ENCODE data around the gene RNF182.
"Not testable (repeated sequence)": the region's sequence is repeated elsewhere in the genome, so short reads cannot be mapped to it uniquely, and the experiment has no call there.

The RNF182 gene

GRCh38 chr6:13932785-13933184, 8.0 kb downstream of the RNF182 start:
- peaks cover 15% of the 10 kb centered on the region for H3K27me3 ChIP-seq (ENCODE audit: control insufficient read depth, low read length)
- H3K27ac ChIP-seq (ENCODE audit: low read depth, low read length): no peak overlapping the region
- no peak for TF ChIP-seq EZH2phosphoT487 (IDR thresholded peaks at IDR 0.05; ENCODE audit: borderline replicate concordance, low read length)
- TF ChIP-seq CTCF (IDR thresholded peaks at IDR 0.05; ENCODE audit: low read depth, low read length, poor library complexity, severe bottlenecking): no peak
- no peak overlapping the region for H3K4me2 ChIP-seq (ENCODE audit: low read length)
- H3K9me2 ChIP-seq (replicated peaks; ENCODE audit: control insufficient read depth, low read length): no peaks in the 10 kb centered on the region
- no peaks in the 10 kb centered on the region for H4K20me1 ChIP-seq (ENCODE audit: control insufficient read depth, insufficient read depth, low read depth, low read length)
- no peaks in the 10 kb centered on the region for H3K9me3 ChIP-seq (ENCODE audit: control insufficient read depth, insufficient read depth, low read length)
- no peaks in the 10 kb centered on the region for H3K4me1 ChIP-seq (ENCODE audit: control insufficient read depth, low read length)
- no peaks in the 10 kb centered on the region for H3K79me2 ChIP-seq (ENCODE audit: control insufficient read depth, low read length)
- no peak overlapping the region for H3K4me3 ChIP-seq (ENCODE audit: low read length)
- H3F3A ChIP-seq (ENCODE audit: control insufficient read depth, insufficient read depth): no peaks in the 10 kb centered on the region
- no peaks in the 10 kb centered on the region for H3K36me3 ChIP-seq (ENCODE audit: control insufficient read depth, low read length)

- no peak overlapping the region for H3K27ac ChIP-seq (ENCODE audit: low read depth, low read length)
Measured at GRCh38 chr6:13934721-13935120, 10.0 kb downstream of the RNF182 start.

GRCh38 chr6:13935190-13935880, 10.6 kb downstream of the RNF182 start:
- Histone ChIP-seq H3K4me1 (ENCODE audit: control insufficient read depth, low read length) (no peaks in the 10 kb centered on the region), H3K4me2 (ENCODE audit: low read length) (no peak overlapping the region), H3F3A (ENCODE audit: control insufficient read depth, insufficient read depth) (no peaks in the 10 kb centered on the region), H3K27ac (ENCODE audit: low read depth, low read length) (no peak overlapping the region), H3K36me3 (ENCODE audit: control insufficient read depth, low read length) (no peaks in the 10 kb centered on the region), H3K27me3 (ENCODE audit: control insufficient read depth, low read length) (peaks cover 5% of the 10 kb centered on the region), H3K9me3 (ENCODE audit: control insufficient read depth, insufficient read depth, low read length) (no peaks in the 10 kb centered on the region), H3K9me2 (replicated peaks; ENCODE audit: control insufficient read depth, low read length) (no peaks in the 10 kb centered on the region), H3K79me2 (ENCODE audit: control insufficient read depth, low read length) (no peaks in the 10 kb centered on the region), H3K4me3 (ENCODE audit: low read length) (no peak overlapping the region), H4K20me1 (ENCODE audit: control insufficient read depth, insufficient read depth, low read depth, low read length) (no peaks in the 10 kb centered on the region)
- TF ChIP-seq EZH2phosphoT487 (IDR thresholded peaks at IDR 0.05; ENCODE audit: borderline replicate concordance, low read length): no peak
- no peak for TF ChIP-seq CTCF (IDR thresholded peaks at IDR 0.05; ENCODE audit: low read depth, low read length, poor library complexity, severe bottlenecking)

More at GRCh38 chr6:13934721-13935120, 10.0 kb downstream of the RNF182 start:
- no peak for TF ChIP-seq CTCF (IDR thresholded peaks at IDR 0.05; ENCODE audit: low read depth, low read length, poor library complexity, severe bottlenecking)
- TF ChIP-seq EZH2phosphoT487 (IDR thresholded peaks at IDR 0.05; ENCODE audit: borderline replicate concordance, low read length): no peak
- Histone ChIP-seq H3K36me3 (ENCODE audit: control insufficient read depth, low read length) (no peaks in the 10 kb centered on the region), H3K4me1 (ENCODE audit: control insufficient read depth, low read length) (no peaks in the 10 kb centered on the region), H3K9me3 (ENCODE audit: control insufficient read depth, insufficient read depth, low read length) (no peaks in the 10 kb centered on the region), H3K9me2 (replicated peaks; ENCODE audit: control insufficient read depth, low read length) (no peaks in the 10 kb centered on the region), H3K79me2 (ENCODE audit: control insufficient read depth, low read length) (no peaks in the 10 kb centered on the region), H3K4me2 (ENCODE audit: low read length) (no peak overlapping the region), H3K4me3 (ENCODE audit: low read length) (no peak overlapping the region), H4K20me1 (ENCODE audit: control insufficient read depth, insufficient read depth, low read depth, low read length) (no peaks in the 10 kb centered on the region), H3K27me3 (ENCODE audit: control insufficient read depth, low read length) (peaks cover 5% of the 10 kb centered on the region; the same call in 1 of the 2 replicates), H3F3A (ENCODE audit: control insufficient read depth, insufficient read depth) (no peaks in the 10 kb centered on the region)

- not testable (repeated sequence) for H3K4me1 ChIP-seq (ENCODE audit: control insufficient read depth, low read length); H3K27ac ChIP-seq (ENCODE audit: low read depth, low read length); H3K4me3 ChIP-seq (ENCODE audit: low read length); H3F3A ChIP-seq (ENCODE audit: control insufficient read depth, insufficient read depth); H4K20me1 ChIP-seq (ENCODE audit: control insufficient read depth, insufficient read depth, low read depth, low read length); H3K9me3 ChIP-seq (ENCODE audit: control insufficient read depth, insufficient read depth, low read length); H3K36me3 ChIP-seq (ENCODE audit: control insufficient read depth, low read length); H3K27me3 ChIP-seq (ENCODE audit: control insufficient read depth, low read length); H3K79me2 ChIP-seq (ENCODE audit: control insufficient read depth, low read length); H3K9me2 ChIP-seq (replicated peaks; ENCODE audit: control insufficient read depth, low read length); H3K4me2 ChIP-seq (ENCODE audit: low read length)
Measured at GRCh38 chr6:13935881-13936261, 11.1 kb downstream of the RNF182 start.

All from DOHH2 (cell line).